Spleen (tissue), 11 donors: ENCODE measurements around the gene RADIL. TPM values are rescaled to one million over a fixed set of nuclear protein-coding genes. Genes with fewer than 3 reads are reported as not detected.

Experiments
- DNase-seq: peaks from one replicate; pipeline ENCODE4 v3.0.0-alpha.2; 2020
- H3K27ac ChIP-seq, 8 donors: fragments of 200-600 bp; sonication (generic) in 7 of 8; 1 replicate in 4 of 8; 2 replicates in 4 of 8; pipeline versions ENCODE4 v1.5.0 to v1.8.0; 2016 to 2021; ENCODE audit warnings: inconsistent platforms in 4 of 8, mild to moderate bottlenecking in 4 of 8, moderate library complexity in 1 of 8
- H3K27me3 ChIP-seq, 7 donors: fragments of 200-600 bp; sonication (generic) in 6 of 7; replicated peaks in 1 of 7; 1 replicate in 4 of 7; 2 replicates in 3 of 7; pipeline versions ENCODE4 v1.5.0 to v1.8.0; 2016 to 2021; ENCODE audit warnings: inconsistent platforms in 3 of 7, mild to moderate bottlenecking in 1 of 7
- H3K36me3 ChIP-seq, 6 donors: fragments of 200-600 bp; sonication (generic) in 5 of 6; 1 replicate in 4 of 6; 2 replicates in 2 of 6; pipeline versions ENCODE4 v1.5.0 to v1.8.0; 2016 to 2021; ENCODE audit warnings: inconsistent platforms in 2 of 6
- H3K4me1 ChIP-seq, 6 donors: fragments of 200-600 bp; sonication (generic) in 5 of 6; 1 replicate in 3 of 6; 2 replicates in 3 of 6; pipeline versions ENCODE4 v1.5.0 to v1.8.0; 2016 to 2021; ENCODE audit warnings: inconsistent platforms in 3 of 6
- H3K4me3 ChIP-seq, 8 donors: fragments of 200-600 bp; sonication (generic) in 7 of 8; 1 replicate in 4 of 8; 2 replicates in 4 of 8; pipeline versions ENCODE4 v1.5.0 to v1.8.0; 2016 to 2021; ENCODE audit warnings: inconsistent platforms in 4 of 8, mild to moderate bottlenecking in 4 of 8, moderate library complexity in 2 of 8
- H3K9me3 ChIP-seq, 8 donors: fragments of 200-600 bp; sonication (generic) in 7 of 8; 1 replicate in 4 of 8; 2 replicates in 4 of 8; pipeline versions ENCODE4 v1.5.0 to v1.8.0; 2016 to 2021; ENCODE audit warnings: inconsistent platforms in 4 of 8
- CTCF ChIP-seq, 11 experiments: fragments of 200-600 bp in 7 of 11; fragments of 450-650 bp in 4 of 11; sonication (generic) in 4 of 11; IDR thresholded peaks in 8 of 11; conservative IDR thresholded peaks in 3 of 11; 1 replicate in 7 of 11; 2 replicates in 4 of 11; pipeline versions ENCODE4 v1.4.0 to v1.8.0; 2016 to 2021; ENCODE audit warnings: antibody characterized with exemption in 11 of 11, inconsistent platforms in 4 of 11, mild to moderate bottlenecking in 1 of 11
- POLR2A ChIP-seq, 3 donors: fragments of 450-650 bp; IDR thresholded peaks; one replicate each; pipeline ENCODE4 v1.5.1; 2017; ENCODE audit warnings: antibody characterized with exemption in 3 of 3, mild to moderate bottlenecking in 1 of 3
- POLR2AphosphoS5 ChIP-seq, 3 donors: sonication (generic); formaldehyde crosslinking; IDR thresholded peaks; one replicate each; pipeline ENCODE4 v1.5.1; 2017; ENCODE audit warnings: antibody characterized with exemption in 3 of 3
- WGBS, 5 donors: extraction: QIAGEN DNeasy Blood & Tissue Kit in 3 of 5; methylation state at CpG; one replicate each; pipeline versions ENCODE4 v1.1.5 to v1.1.7; 2013 to 2018; 5-methylcytosine and 5-hydroxymethylcytosine counted together
- intact Hi-C: fragments of 100-400 bp; cut with DNase I; formaldehyde crosslinking; loops from one replicate; pipeline ENCODE4 v1.15.0; 2023; ENCODE audit warnings: low total_unique reads
- polyA plus RNA-seq, 3 donors: library from polyadenylated mRNA; stranded (reverse); fragments of 200-250 nt; gene quantifications; one replicate each; pipeline ENCODE4 v1.2.1, GENCODE V29; 2013
- total RNA-seq, 7 donors: library from RNA; depleted of rRNA in 3 of 7; stranded (reverse); fragments of >200 nt in 3 of 7; fragmentation: NEBNext Ultra II Directional in 4 of 7; extraction: Animal tissue kit (Norgen Biotek cat#: 25700) in 4 of 7; gene quantifications; one replicate each; pipeline versions ENCODE4 v1.1.0 to v1.2.1, GENCODE V29; 2016 to 2021
- donor health status: healthy with polysubstance abuse.
- donor health status: DM: no; HTN: no; CAD: no; lungs with moderate emphysema.
- donor health status: DM: no; HTN: no; CAD: no.
- donor health status: Bipolar disorder and iron deficiency.
- donor health status: healthy.
- donor health status: DM: no; HTN: no; CAD: no.
- donor health status: DM: yes; HTN: yes; CAD: no.

Gene RADIL
- total and polyA plus RNA-seq, 10 donors: 0.24 to 2.8 (median 1.5) TPM

- Histone ChIP-seq H3K27me3 (peaks cover 0 to 3% (median 0%) of the 10 kb centered on the region in 7 donors), H3K36me3 (no peaks in the 10 kb centered on the region), H3K4me1 (no peaks in the 10 kb centered on the region), H3K27ac (no peak overlapping the region), H3K9me3 (no peaks in the 10 kb centered on the region), H3K4me3 (no peak overlapping the region)
- peak; percentile 59 for DNase-seq
- intact Hi-C loops: no loop called here
- 89 to 98% (median 94%) methylated on average over 16 to 60 of the region's 60 CpGs for WGBS, 5 donors
- TF ChIP-seq POLR2AphosphoS5 (IDR thresholded peaks at IDR 0.05) (no peak), CTCF (IDR thresholded peaks at IDR 0.05 in 8 of 11, conservative IDR thresholded peaks at IDR 0.05 in 3 of 11) (no peak), POLR2A (IDR thresholded peaks at IDR 0.05) (no peak)
These were observed 48.7 kb downstream of the RADIL start for GRCh38 chr7:4834601-4835397.

GRCh38 chr7:4833691-4834600, 49.6 kb downstream of the RADIL start:
- TF ChIP-seq CTCF (IDR thresholded peaks at IDR 0.05 in 8 of 11, conservative IDR thresholded peaks at IDR 0.05 in 3 of 11): no peak
- TF ChIP-seq POLR2AphosphoS5 (IDR thresholded peaks at IDR 0.05): no peak
- TF ChIP-seq POLR2A (IDR thresholded peaks at IDR 0.05): no peak
- peak; percentile 67 for DNase-seq
- Histone ChIP-seq H3K9me3 (no peaks in the 10 kb centered on the region), H3K4me3 (no peak overlapping the region), H3K4me1 (no peaks in the 10 kb centered on the region), H3K27me3 (peaks cover 0 to 3% (median 0%) of the 10 kb centered on the region in 7 donors), H3K27ac (no peak overlapping the region), H3K36me3 (no peaks in the 10 kb centered on the region)
- 81 to 91% (median 84%) methylated on average over 25 to 36 of the region's 36 CpGs for WGBS, 5 donors
- intact Hi-C loops: no loop called here

- H3K9me3 ChIP-seq: no peaks in the 10 kb centered on the region
- intact Hi-C loops: no loop called here
- WGBS, 5 donors: 86 to 94% (median 89%) methylated on average over 17 of the region's 17 CpGs
These were observed 50.3 kb downstream of the RADIL start for GRCh38 chr7:4833176-4833575.

More at GRCh38 chr7:4833176-4833575, 50.3 kb downstream of the RADIL start:
- Histone ChIP-seq H3K27ac (no peak overlapping the region), H3K27me3 (peaks cover 0 to 3% (median 0%) of the 10 kb centered on the region in 7 donors), H3K36me3 (no peaks in the 10 kb centered on the region), H3K4me1 (no peaks in the 10 kb centered on the region), H3K4me3 (no peak overlapping the region)
- TF ChIP-seq POLR2A (IDR thresholded peaks at IDR 0.05): no peak
- TF ChIP-seq CTCF (IDR thresholded peaks at IDR 0.05 in 8 of 11, conservative IDR thresholded peaks at IDR 0.05 in 3 of 11): no peak
- no peak for TF ChIP-seq POLR2AphosphoS5 (IDR thresholded peaks at IDR 0.05)
- DNase-seq: peak; percentile 52
